Melanocyte of skin (primary cell): ENCODE results near the gene GJB3. TPM values are rescaled to one million over a fixed set of nuclear protein-coding genes. Genes with fewer than 3 reads are reported as not detected.

Experiments used
- total RNA-seq, 2 donors: library from RNA; depleted of rRNA; stranded (reverse); fragments of >200 nt; gene quantifications; 2 replicates each; pipeline ENCODE4 v1.2.3, GENCODE V29; 2012

GJB3 gene
- total RNA-seq: not detected

GRCh38 chr1:34781071-34781843 is at the start of gene GJB3:
Gene GJB3 (plus strand): TSS chr1:34781214. CDS start chr1:34784763, 3,549 bp downstream.

GRCh38 chr1:34754964-34755637 is 25.9 kb upstream of the GJB3 start, which contains the start of gene GJB5:
Gene GJB5 (plus strand): TSS chr1:34755047. CDS start chr1:34757331, 2,284 bp downstream.

GRCh38 chr1:34759503-34760357 is 21.3 kb upstream of the GJB3 start, which contains the start of gene GJB4:
Gene GJB4 (plus strand): TSS chr1:34759740. CDS start chr1:34761255, 1,515 bp downstream.

GRCh38 chr1:34792868-34793727 is 12.1 kb downstream of the GJB3 start, which contains the start of gene GJA4:
Gene GJA4 (plus strand): TSS chr1:34792999. CDS start chr1:34794214, 1,215 bp downstream.

Other genes with a start within 250 kb of the GJB3 start
- not detected for gene GJB5, start 26.2 kb upstream of the GJB3 start, total RNA-seq
- not detected for gene GJB4, start 21.5 kb upstream of the GJB3 start, total RNA-seq
- gene GJA4, start 11.8 kb downstream of the GJB3 start, total RNA-seq: not detected
- 10 to 100 TPM; 33.0 to 34.3 TPM for gene SMIM12, start 78.5 kb downstream of the GJB3 start, total RNA-seq
- gene DLGAP3, start 148.4 kb downstream of the GJB3 start, total RNA-seq: under 1 TPM; under 0.01 TPM
- 10 to 100 TPM; 11.7 to 12.3 TPM for gene TMEM35B, start 204.1 kb downstream of the GJB3 start, total RNA-seq